Neural progenitor cell (in vitro differentiated cells): ENCODE measurements around the gene EMC10. TPM values are rescaled to one million over a fixed set of nuclear protein-coding genes. Genes with fewer than 3 reads are reported as not detected.
A peak's percentile ranks its signal among the peaks of the same experiment; 100 is the strongest.

ENCODE experiments used
- DNase-seq: peaks from one replicate; pipeline ENCODE4 v3.0.0-alpha.2; 2016; ENCODE audit warnings: low spot score
- H2AFZ ChIP-seq: fragments of 200-600 bp; sonication (generic); replicated peaks from 2 replicates; pipeline ENCODE4 v1.6.1; 2016; ENCODE audit warnings: antibody characterized with exemption
- H3F3A ChIP-seq: fragments of 200-600 bp; sonication (generic); 2 replicates; pipeline ENCODE4 v1.6.1; 2016; ENCODE audit warnings: antibody characterized with exemption, low read depth
- H3K27ac ChIP-seq: fragments of 200-600 bp; sonication (generic); 2 replicates; pipeline ENCODE4 v1.5.1; 2016; ENCODE audit warnings: mild to moderate bottlenecking
- H3K27me3 ChIP-seq: fragments of 200-600 bp; sonication (generic); 2 replicates; pipeline ENCODE4 v1.6.1; 2016; ENCODE audit warnings: mild to moderate bottlenecking, moderate library complexity
- H3K36me3 ChIP-seq: fragments of 200-600 bp; sonication (generic); 2 replicates; pipeline ENCODE4 v1.5.1; 2016
- H3K4me1 ChIP-seq: fragments of 200-600 bp; sonication (generic); 2 replicates; pipeline ENCODE4 v1.6.1; 2016; ENCODE audit warnings: mixed run types
- H3K4me2 ChIP-seq: fragments of 200-600 bp; sonication (generic); 2 replicates; pipeline ENCODE4 v1.6.1; 2016
- H3K4me3 ChIP-seq: fragments of 200-600 bp; sonication (generic); 2 replicates; pipeline ENCODE4 v1.5.1; 2016
- H3K79me2 ChIP-seq: fragments of 200-600 bp; sonication (generic); 2 replicates; pipeline ENCODE4 v1.6.1; 2016; ENCODE audit warnings: low read depth
- H3K9ac ChIP-seq: fragments of 200-600 bp; sonication (generic); 2 replicates; pipeline ENCODE4 v1.6.1; 2016
- H3K9me3 ChIP-seq: fragments of 200-600 bp; sonication (generic); 2 replicates; pipeline ENCODE4 v1.5.1; 2016; ENCODE audit warnings: low read depth
- H4K20me1 ChIP-seq: fragments of 200-600 bp; sonication (generic); 2 replicates; pipeline ENCODE4 v1.6.1; 2016; ENCODE audit warnings: low read depth
- H3K27ac Mint-ChIP-seq: 3 replicates; pipeline ENCODE4 v1.8.0; 2021; ENCODE audit warnings: mixed read lengths
- H3K27me3 Mint-ChIP-seq: 2 replicates; pipeline ENCODE4 v1.8.0; 2022; ENCODE audit warnings: low read depth, mild to moderate bottlenecking, inconsistent platforms, moderate library complexity, mixed read lengths; ENCODE audit not compliant: insufficient read depth
- H3K36me3 Mint-ChIP-seq: 3 replicates; pipeline ENCODE4 v1.8.0; 2021; ENCODE audit warnings: mixed read lengths
- H3K4me1 Mint-ChIP-seq: 3 replicates; pipeline ENCODE4 v1.8.0; 2021; ENCODE audit warnings: mixed read lengths
- H3K4me3 Mint-ChIP-seq: 3 replicates; pipeline ENCODE4 v1.8.0; 2021; ENCODE audit warnings: mild to moderate bottlenecking, moderate library complexity, mixed read lengths
- H3K9me3 Mint-ChIP-seq: 3 replicates; pipeline ENCODE4 v1.8.0; 2020; ENCODE audit warnings: mixed read lengths
- CTCF ChIP-seq: fragments of 200-600 bp; sonication (generic); IDR thresholded peaks from 2 replicates; pipeline ENCODE4 v1.5.1; 2017; ENCODE audit warnings: antibody characterized with exemption, mild to moderate bottlenecking
- EZH2 ChIP-seq: fragments of 200-600 bp; sonication (generic); IDR thresholded peaks from 2 replicates; pipeline ENCODE4 v1.6.1; 2017; ENCODE audit warnings: antibody characterized with exemption, mild to moderate bottlenecking, moderate library complexity
- EZH2phosphoT487 ChIP-seq: fragments of 200-600 bp; sonication (generic); IDR thresholded peaks from 2 replicates; pipeline ENCODE4 v1.6.1; 2017; ENCODE audit warnings: antibody characterized with exemption
- total RNA-seq: library from RNA; depleted of rRNA; stranded (reverse); fragments of >200 nt; gene quantifications from 2 replicates; pipeline ENCODE4 v1.2.3, GENCODE V29; 2015; ENCODE audit warnings: low replicate concordance

Gene EMC10
- total RNA-seq, 1 donor from 2014 or later = 32.9 TPM

DNA sequence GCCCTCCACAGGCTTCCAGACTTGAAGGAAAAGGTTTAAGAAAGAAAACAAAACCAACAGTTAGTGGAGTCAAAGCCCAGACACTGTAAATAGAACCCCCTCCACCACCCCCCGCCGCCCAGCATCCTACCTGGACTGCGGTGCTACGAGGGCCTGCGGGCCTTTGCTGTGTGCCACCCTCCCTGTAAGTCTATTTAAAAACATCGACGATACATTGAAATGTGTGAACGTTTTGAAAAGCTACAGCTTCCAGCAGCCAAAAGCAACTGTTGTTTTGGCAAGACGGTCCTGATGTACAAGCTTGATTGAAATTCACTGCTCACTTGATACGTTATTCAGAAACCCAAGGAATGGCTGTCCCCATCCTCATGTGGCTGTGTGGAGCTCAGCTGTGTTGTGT is 6.6 kb downstream of the EMC10 start:
- Histone ChIP-seq H3K27me3 (peaks cover 17% of the 10 kb centered on the region), H3K4me3 (no peak overlapping the region), H3K27ac (no peak overlapping the region), H3F3A (peaks cover 11% of the 10 kb centered on the region), H3K9ac (no peak overlapping the region), H2AFZ (no peak overlapping the region), H3K4me2 (no peak overlapping the region), H4K20me1 (peaks cover 4% of the 10 kb centered on the region), H3K4me1 (no peaks in the 10 kb centered on the region), H3K9me3 (peaks cover 9% of the 10 kb centered on the region), H3K79me2 (peaks cover 21% of the 10 kb centered on the region), H3K36me3 (no peaks in the 10 kb centered on the region)
- Mint-ChIP-seq H3K27ac (no peak overlapping the region), H3K36me3 (peaks cover 29% of the 10 kb centered on the region), H3K27me3 (no peaks in the 10 kb centered on the region), H3K4me1 (peaks cover 7% of the 10 kb centered on the region), H3K4me3 (no peak overlapping the region), H3K9me3 (peaks cover 23% of the 10 kb centered on the region)
- no peak for TF ChIP-seq CTCF
- TF ChIP-seq EZH2phosphoT487 = no peak
- no peak for TF ChIP-seq EZH2
- no peak for DNase-seq

DNA sequence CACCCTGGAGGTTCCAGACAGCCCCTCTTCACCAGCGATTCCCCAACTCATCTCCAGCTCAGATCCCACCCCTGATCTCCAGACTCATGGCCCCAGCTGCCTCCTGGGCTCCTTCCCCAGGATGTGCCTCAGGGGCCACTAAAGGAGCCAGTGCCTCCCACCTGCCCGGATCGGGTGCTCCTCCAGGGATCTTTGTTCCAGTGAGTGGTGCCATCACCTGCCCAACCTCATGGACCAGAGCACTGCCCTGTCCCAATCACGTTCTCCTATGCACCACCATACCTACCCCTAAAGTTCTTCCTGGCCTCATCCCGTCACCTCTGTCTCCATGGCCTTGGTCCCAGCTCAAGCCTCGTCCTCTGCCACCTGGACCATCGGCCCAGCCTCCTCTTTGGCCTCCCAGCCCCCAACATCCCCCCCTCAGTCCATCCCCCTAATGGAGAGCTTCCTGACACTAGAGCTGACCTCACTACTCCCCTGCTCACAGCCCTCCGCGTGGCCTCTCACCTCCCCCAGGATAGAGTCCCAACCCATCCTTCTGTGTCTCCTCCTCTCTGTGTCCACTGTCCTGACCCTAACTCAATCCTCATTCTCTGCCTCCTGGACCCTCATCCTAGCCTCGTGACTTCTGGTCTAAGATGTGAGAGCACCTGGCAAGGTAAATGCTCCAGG is 9.1 kb downstream of the EMC10 start:
- peaks cover 9% of the 10 kb centered on the region for H3K9me3 ChIP-seq
- no peaks in the 10 kb centered on the region for H3K4me1 ChIP-seq
- Mint-ChIP-seq H3K9me3 (peaks cover 17% of the 10 kb centered on the region), H3K4me1 (peaks cover 19% of the 10 kb centered on the region), H3K36me3 (peaks cover 24% of the 10 kb centered on the region), H3K27ac (no peak overlapping the region), H3K27me3 (peaks cover 8% of the 10 kb centered on the region), H3K4me3 (no peak overlapping the region)
- H3K4me2 ChIP-seq = no peak overlapping the region
- no peak overlapping the region for H3K4me3 ChIP-seq
- H3K79me2 ChIP-seq = no peaks in the 10 kb centered on the region
- H3K27me3 ChIP-seq = peaks cover 41% of the 10 kb centered on the region
- TF ChIP-seq EZH2phosphoT487 (no peak), CTCF (no peak), EZH2 (no peak)
- peaks cover 11% of the 10 kb centered on the region for H3F3A ChIP-seq
- H4K20me1 ChIP-seq = no peaks in the 10 kb centered on the region
- H3K36me3 ChIP-seq = no peaks in the 10 kb centered on the region
- H3K27ac ChIP-seq = no peak overlapping the region
- no peak overlapping the region for H2AFZ ChIP-seq
- H3K9ac ChIP-seq = no peak overlapping the region
- DNase-seq = no peak

DNA sequence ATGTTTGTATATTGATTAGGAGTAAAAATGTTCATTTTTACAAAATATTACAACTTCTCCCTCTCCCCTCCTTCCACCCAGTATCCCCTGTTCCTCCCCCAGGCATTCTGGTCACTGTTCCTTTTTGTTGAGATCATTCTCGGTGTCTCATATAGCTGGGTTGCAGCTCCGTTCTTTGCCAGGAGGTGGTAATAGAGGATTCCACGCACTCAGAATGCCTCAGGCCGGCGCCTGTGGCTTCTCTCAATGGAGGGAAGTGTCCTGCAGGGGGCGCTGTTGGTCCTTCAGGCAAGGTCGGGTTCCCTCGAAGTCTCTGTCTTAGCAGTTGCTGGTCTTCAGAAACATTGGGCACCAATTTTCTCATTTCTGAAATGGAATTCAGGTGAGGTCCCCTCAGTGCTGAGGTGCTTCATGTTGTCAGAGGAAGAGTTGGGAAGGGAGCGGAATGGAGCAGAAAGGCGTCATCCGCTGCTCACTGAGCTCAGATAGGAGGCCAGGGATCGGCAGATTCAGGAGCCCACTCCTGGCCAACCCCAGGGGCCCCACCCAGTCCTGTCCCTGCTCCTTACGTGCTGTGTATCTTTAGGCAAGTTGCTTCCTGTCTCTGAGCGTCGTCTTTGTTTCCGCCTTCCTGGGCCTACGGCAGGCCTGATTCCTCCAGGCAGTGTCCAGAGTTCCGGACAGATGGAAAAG is 10.7 kb downstream of the EMC10 start:
- Histone ChIP-seq H3K36me3 (no peaks in the 10 kb centered on the region), H3K4me2 (no peak overlapping the region), H3K9ac (no peak overlapping the region), H3F3A (peaks cover 11% of the 10 kb centered on the region), H3K9me3 (peaks cover 9% of the 10 kb centered on the region), H3K27ac (no peak overlapping the region), H3K79me2 (no peaks in the 10 kb centered on the region), H3K27me3 (peaks cover 56% of the 10 kb centered on the region), H3K4me1 (no peaks in the 10 kb centered on the region), H2AFZ (no peak overlapping the region), H3K4me3 (no peak overlapping the region), H4K20me1 (no peaks in the 10 kb centered on the region)
- TF ChIP-seq EZH2 (no peak), EZH2phosphoT487 (no peak), CTCF (peak; percentile 57)
- Mint-ChIP-seq H3K9me3 (peaks cover 23% of the 10 kb centered on the region), H3K4me1 (peaks cover 32% of the 10 kb centered on the region), H3K27ac (no peak overlapping the region), H3K27me3 (peaks cover 21% of the 10 kb centered on the region), H3K4me3 (no peak overlapping the region), H3K36me3 (peaks cover 26% of the 10 kb centered on the region)
- DNase-seq = peak; percentile 68
